K562 (cell line): ENCODE results near the gene C9. TPM values are rescaled to one million over a fixed set of nuclear protein-coding genes. Genes with fewer than 3 reads are reported as not detected.

Experiments
- ATF1 ChIP-seq, 2 experiments: fragments of 450-650 bp in 1 of 2; IDR thresholded peaks; 2 replicates each; pipeline ENCODE4 v1.6.1; 2016; ENCODE audit warnings: missing compliant biosample characterization in 1 of 2, missing genetic modification characterization in 1 of 2
- CBFA2T2 ChIP-seq: fragments of 450-650 bp; conservative IDR thresholded peaks from 2 replicates; pipeline ENCODE4 v1.6.1; 2017; ENCODE audit warnings: mild to moderate bottlenecking
- GABPB2 ChIP-seq: fragments of 250-450 bp; sonication (Bioruptor Pico); conservative IDR thresholded peaks from 2 replicates; pipeline ENCODE4 v1.5.1; 2021; ENCODE audit warnings: mild to moderate bottlenecking
- KLF6 ChIP-seq: fragments of 250-450 bp; sonication (Bioruptor Pico); IDR thresholded peaks from 2 replicates; pipeline ENCODE4 v1.4.0; 2020; ENCODE audit warnings: mild to moderate bottlenecking, moderate library complexity, borderline replicate concordance
- MEF2A ChIP-seq: IDR thresholded peaks from 2 replicates; pipeline ENCODE4 v1.6.1; 2011; ENCODE audit warnings: low read depth, mild to moderate bottlenecking, low read length, moderate library complexity; ENCODE audit not compliant: control insufficient read depth
- MYBL2 ChIP-seq, 2 experiments: fragments of 450-650 bp in 1 of 2; sonication (generic) in 1 of 2; formaldehyde crosslinking in 1 of 2; IDR thresholded peaks; 2 replicates each; pipeline versions ENCODE4 v1.6.1 to v1.8.1; 2017 to 2022; ENCODE audit warnings: borderline replicate concordance in 1 of 2, inconsistent platforms in 1 of 2, low read depth in 1 of 2, mild to moderate bottlenecking in 1 of 2, missing genetic modification reagents in 1 of 2, moderate library complexity in 1 of 2
- NFRKB ChIP-seq: fragments of 450-650 bp; IDR thresholded peaks from 2 replicates; pipeline ENCODE4 v1.6.1; 2016; ENCODE audit warnings: low read depth
- OTX1 ChIP-seq: fragments of 450-650 bp; formaldehyde crosslinking; IDR thresholded peaks from 2 replicates; pipeline ENCODE4 v1.4.0; 2022; ENCODE audit warnings: mild to moderate bottlenecking
- PHTF2 ChIP-seq: fragments of 250-450 bp; sonication (Bioruptor Pico); IDR thresholded peaks from 2 replicates; pipeline ENCODE4 v1.5.0; 2021; ENCODE audit warnings: mild to moderate bottlenecking
- POLR2H ChIP-seq: IDR thresholded peaks from 2 replicates; pipeline ENCODE4 v1.6.1; 2016; ENCODE audit warnings: missing genetic modification characterization, low read depth, mild to moderate bottlenecking, control low read depth, missing compliant biosample characterization, moderate library complexity
- RBBP5 ChIP-seq: fragments of 200-600 bp; sonication (generic); IDR thresholded peaks from 2 replicates; pipeline ENCODE4 v1.6.1; 2012; ENCODE audit warnings: borderline replicate concordance, mild to moderate bottlenecking, low read length, control low read depth, inconsistent platforms; ENCODE audit not compliant: insufficient read depth, poor library complexity, severe bottlenecking
- SREBF1 ChIP-seq: fragments of 150-350 bp; IDR thresholded peaks from 2 replicates; pipeline ENCODE4 v1.6.1; 2014; ENCODE audit warnings: antibody characterized with exemption, low read depth, low read length, borderline replicate concordance
- TEAD4 ChIP-seq, 2 experiments: sonication (generic) in 1 of 2; formaldehyde crosslinking in 1 of 2; IDR thresholded peaks; 2 replicates each; pipeline versions ENCODE4 v1.6.1 to v1.8.0; 2012 to 2022; ENCODE audit warnings: borderline replicate concordance in 1 of 2, inconsistent platforms in 1 of 2, low read length in 1 of 2, mild to moderate bottlenecking in 1 of 2, missing genetic modification reagents in 1 of 2
- ZNF316 ChIP-seq: fragments of 450-650 bp; IDR thresholded peaks from 2 replicates; pipeline ENCODE4 v1.6.1; 2016
- polyA plus RNA-seq, 8 experiments: library from polyadenylated mRNA; depleted of rRNA in 4 of 8; stranded (reverse) in 5 of 8; unstranded in 3 of 8; fragments of >200 nt; fragmentation: Nextera tagmentation in 2 of 8; fragmentation: Illumina TruSeq in 1 of 8; extraction: Ambion mirVana in 2 of 8; extraction: Trizol in 1 of 8; gene quantifications; 2 replicates each; pipeline versions ENCODE4 v1.2.1 to v1.2.3, GENCODE V29; 2011 to 2014; ENCODE audit warnings: inconsistent platforms in 1 of 8, missing spikeins in 1 of 8
- total RNA-seq, 7 experiments: library from RNA; depleted of rRNA in 6 of 7; stranded (reverse); fragments of >200 nt in 6 of 7; fragmentation: Illumina TruSeq in 2 of 7; extraction: Trizol in 2 of 7; gene quantifications; 2 replicates each; pipeline versions ENCODE4 v1.2.1 to v1.2.3, GENCODE V29; 2011 to 2021; ENCODE audit warnings: low replicate concordance in 1 of 7
- TF ChIP-seq, protein P1 (sequence below): fragments of 450-650 bp; formaldehyde crosslinking; IDR thresholded peaks from 2 replicates; pipeline ENCODE4 v1.4.0; 2022; ENCODE audit warnings: missing genetic modification characterization
- TF ChIP-seq, protein P2 (sequence below): sonication (generic); formaldehyde crosslinking; IDR thresholded peaks from 2 replicates; pipeline ENCODE4 v1.8.0; 2023; ENCODE audit warnings: mild to moderate bottlenecking, missing genetic modification reagents
- TF ChIP-seq, protein P3 (sequence below): IDR thresholded peaks from 2 replicates; pipeline ENCODE4 v1.6.1; 2012; ENCODE audit warnings: low read depth, low read length, improper control_type of control experiment, borderline replicate concordance
- TF ChIP-seq, protein P4 (sequence below): fragments of 250-450 bp; sonication (Bioruptor Pico); IDR thresholded peaks from 2 replicates; pipeline ENCODE4 v1.8.0; 2022; ENCODE audit warnings: moderate library complexity, mild to moderate bottlenecking, inconsistent platforms

Gene C9
- total and polyA plus RNA-seq, 9 of the 15 experiments (the other 6 are each of a cell fraction or from before 2014, with no cell fraction given), result 0.08 to 0.38 TPM; not detected in 7

DNA sequence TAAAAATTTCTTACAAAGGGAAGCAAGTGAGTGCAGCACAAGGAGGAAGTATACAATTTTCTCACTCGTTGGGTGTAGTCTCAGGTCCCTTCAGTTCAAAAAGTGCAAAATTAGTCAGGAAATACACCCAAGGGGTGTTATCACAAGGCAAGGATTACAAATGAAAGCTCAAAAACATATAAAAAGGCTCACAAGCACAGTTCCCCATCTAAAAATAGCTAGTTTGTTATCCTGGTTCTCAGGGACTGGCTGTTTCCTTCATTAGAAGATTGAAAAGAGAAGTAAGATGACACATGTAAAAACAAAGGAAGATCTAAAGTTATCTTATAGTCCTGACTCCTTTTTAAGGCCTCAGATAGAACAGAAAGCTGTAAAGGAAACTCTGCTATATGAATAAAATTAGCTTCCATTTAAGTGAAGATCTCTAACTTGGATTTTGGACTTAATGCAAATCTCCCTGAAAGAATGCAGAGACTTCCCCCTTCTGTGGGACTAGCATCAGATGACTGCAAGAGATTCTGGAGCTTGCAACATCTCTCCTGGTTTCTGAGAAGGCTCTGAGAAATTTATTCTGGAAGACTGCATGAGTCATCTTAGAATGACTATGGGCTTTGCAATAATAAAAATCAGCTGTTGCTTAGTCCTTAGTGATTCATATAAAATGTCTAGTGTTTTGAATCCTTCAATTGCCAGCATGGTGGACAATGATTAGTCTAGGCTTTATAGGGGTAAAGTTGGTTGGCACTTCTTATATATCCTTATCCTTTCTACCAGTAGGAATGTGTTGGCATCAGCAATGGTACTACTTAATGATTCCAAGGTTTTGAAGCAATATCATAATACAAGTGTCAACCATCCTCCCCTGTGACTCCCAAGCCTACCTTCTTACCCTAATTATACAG lies 35.1 kb upstream of the C9 start (continued):
- TF ChIP-seq, protein P1, sequence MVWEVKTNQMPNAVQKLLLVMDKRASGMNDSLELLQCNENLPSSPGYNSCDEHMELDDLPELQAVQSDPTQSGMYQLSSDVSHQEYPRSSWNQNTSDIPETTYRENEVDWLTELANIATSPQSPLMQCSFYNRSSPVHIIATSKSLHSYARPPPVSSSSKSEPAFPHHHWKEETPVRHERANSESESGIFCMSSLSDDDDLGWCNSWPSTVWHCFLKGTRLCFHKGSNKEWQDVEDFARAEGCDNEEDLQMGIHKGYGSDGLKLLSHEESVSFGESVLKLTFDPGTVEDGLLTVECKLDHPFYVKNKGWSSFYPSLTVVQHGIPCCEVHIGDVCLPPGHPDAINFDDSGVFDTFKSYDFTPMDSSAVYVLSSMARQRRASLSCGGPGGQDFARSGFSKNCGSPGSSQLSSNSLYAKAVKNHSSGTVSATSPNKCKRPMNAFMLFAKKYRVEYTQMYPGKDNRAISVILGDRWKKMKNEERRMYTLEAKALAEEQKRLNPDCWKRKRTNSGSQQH (CRISPR knock-in tag), result 0 out of 2 replicates have a peak, but pooled peaks have one; percentile 22
- TF ChIP-seq PHTF2 (CRISPR knock-in tag), result no peak
- no peak for TF ChIP-seq RBBP5
- no peak; the same call in 1 of the 2 replicates for TF ChIP-seq MYBL2 (IDR thresholded peaks at IDR 0.05; ENCODE audit: low read depth)
- TF ChIP-seq MYBL2 (CRISPR knock-in tag; IDR thresholded peaks at IDR 0.05; ENCODE audit: borderline replicate concordance), result no peak
- peak; percentile 18; the same call in 1 of the 2 replicates for TF ChIP-seq CBFA2T2
- no peak for TF ChIP-seq GABPB2 (CRISPR knock-in tag)
- TF ChIP-seq, protein P2, sequence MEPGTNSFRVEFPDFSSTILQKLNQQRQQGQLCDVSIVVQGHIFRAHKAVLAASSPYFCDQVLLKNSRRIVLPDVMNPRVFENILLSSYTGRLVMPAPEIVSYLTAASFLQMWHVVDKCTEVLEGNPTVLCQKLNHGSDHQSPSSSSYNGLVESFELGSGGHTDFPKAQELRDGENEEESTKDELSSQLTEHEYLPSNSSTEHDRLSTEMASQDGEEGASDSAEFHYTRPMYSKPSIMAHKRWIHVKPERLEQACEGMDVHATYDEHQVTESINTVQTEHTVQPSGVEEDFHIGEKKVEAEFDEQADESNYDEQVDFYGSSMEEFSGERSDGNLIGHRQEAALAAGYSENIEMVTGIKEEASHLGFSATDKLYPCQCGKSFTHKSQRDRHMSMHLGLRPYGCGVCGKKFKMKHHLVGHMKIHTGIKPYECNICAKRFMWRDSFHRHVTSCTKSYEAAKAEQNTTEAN (CRISPR knock-in tag), result no peak
- TF ChIP-seq KLF6 (CRISPR knock-in tag), result no peak; the same call in 1 of the 2 replicates
- TF ChIP-seq ATF1 (CRISPR knock-in tag; IDR thresholded peaks at IDR 0.05), result no peak
- no peak for TF ChIP-seq ATF1 (tag; IDR thresholded peaks at IDR 0.05)
- TF ChIP-seq ZNF316, result peak; percentile 92
- peak; percentile 77; the same call in 1 of the 2 replicates for TF ChIP-seq TEAD4 (IDR thresholded peaks at IDR 0.05; ENCODE audit: low read length)
- no peak for TF ChIP-seq TEAD4 (CRISPR knock-in tag; IDR thresholded peaks at IDR 0.05; ENCODE audit: borderline replicate concordance)
- TF ChIP-seq, protein P3, sequence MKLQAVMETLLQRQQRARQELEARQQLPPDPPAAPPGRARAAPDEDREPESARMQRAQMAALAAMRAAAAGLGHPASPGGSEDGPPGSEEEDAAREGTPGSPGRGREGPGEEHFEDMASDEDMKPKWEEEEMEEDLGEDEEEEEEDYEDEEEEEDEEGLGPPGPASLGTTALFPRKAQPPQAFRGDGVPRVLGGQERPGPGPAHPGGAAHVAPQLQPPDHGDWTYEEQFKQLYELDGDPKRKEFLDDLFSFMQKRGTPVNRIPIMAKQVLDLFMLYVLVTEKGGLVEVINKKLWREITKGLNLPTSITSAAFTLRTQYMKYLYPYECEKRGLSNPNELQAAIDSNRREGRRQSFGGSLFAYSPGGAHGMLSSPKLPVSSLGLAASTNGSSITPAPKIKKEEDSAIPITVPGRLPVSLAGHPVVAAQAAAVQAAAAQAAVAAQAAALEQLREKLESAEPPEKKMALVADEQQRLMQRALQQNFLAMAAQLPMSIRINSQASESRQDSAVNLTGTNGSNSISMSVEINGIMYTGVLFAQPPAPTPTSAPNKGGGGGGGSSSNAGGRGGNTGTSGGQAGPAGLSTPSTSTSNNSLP, result peak; percentile 99
- peak; percentile 89 for TF ChIP-seq MEF2A
- peak; percentile 42; the same call in 1 of the 2 replicates for TF ChIP-seq NFRKB
- TF ChIP-seq, protein P4, sequence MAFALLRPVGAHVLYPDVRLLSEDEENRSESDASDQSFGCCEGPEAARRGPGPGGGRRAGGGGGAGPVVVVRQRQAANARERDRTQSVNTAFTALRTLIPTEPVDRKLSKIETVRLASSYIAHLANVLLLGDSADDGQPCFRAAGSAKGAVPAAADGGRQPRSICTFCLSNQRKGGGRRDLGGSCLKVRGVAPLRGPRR (CRISPR knock-in tag), result no peak
- no peak for TF ChIP-seq SREBF1
- TF ChIP-seq OTX1 (CRISPR knock-in tag), result peak; percentile 53; the same call in 1 of the 2 replicates
- peak; percentile 81 for TF ChIP-seq POLR2H (tag)
